ENCODE results near the gene FAM193A.

Gene FAM193A

GRCh38 chr4:2754848-2755819 lies 218.7 kb downstream of the FAM193A start:
- no peak for DNase-seq (ENCODE audit: low read depth in 1 of 2, low spot score in 1 of 2)
- H3K27ac ChIP-seq (replicated peaks): peak overlapping the region; percentile 62
- H3K4me3 ChIP-seq (replicated peaks; ENCODE audit: insufficient read depth, low read length): peak overlapping the region; percentile 94
- TF ChIP-seq SPI1 (IDR thresholded peaks at IDR 0.05; ENCODE audit: borderline replicate concordance, low read depth): no peak
- TF ChIP-seq REST (IDR thresholded peaks at IDR 0.05; ENCODE audit: insufficient replicate concordance, low read depth): no peak
- TF ChIP-seq CTCF (IDR thresholded peaks at IDR 0.05; ENCODE audit: insufficient read depth, low read length): no peak
- TF ChIP-seq POLR2AphosphoS5 (IDR thresholded peaks at IDR 0.05; ENCODE audit: low read depth): no peak
- no peak for TF ChIP-seq GABPA (IDR thresholded peaks at IDR 0.05; ENCODE audit: low read depth)
- H3K27me3 ChIP-seq (ENCODE audit: insufficient read depth, poor library complexity, severe bottlenecking): no peaks in the 10 kb centered on the region

- H3K27me3 ChIP-seq (ENCODE audit: insufficient read depth, poor library complexity, severe bottlenecking): no peaks in the 10 kb centered on the region
- peak within 1 kb of the TSS; percentile 94 for H3K4me3 ChIP-seq (replicated peaks; ENCODE audit: insufficient read depth, low read length)
- TF ChIP-seq REST (IDR thresholded peaks at IDR 0.05; ENCODE audit: insufficient replicate concordance, low read depth) (no peak), SPI1 (IDR thresholded peaks at IDR 0.05; ENCODE audit: borderline replicate concordance, low read depth) (no peak), CTCF (IDR thresholded peaks at IDR 0.05; ENCODE audit: insufficient read depth, low read length) (no peak), GABPA (IDR thresholded peaks at IDR 0.05; ENCODE audit: low read depth) (no peak), POLR2AphosphoS5 (IDR thresholded peaks at IDR 0.05; ENCODE audit: low read depth) (0 out of 2 replicates have a peak, but pooled peaks have one; percentile 21)
- DNase-seq (ENCODE audit: low read depth in 1 of 2, low spot score in 1 of 2): peak; percentile 61 to 74
- peak within 1 kb of the TSS; percentile 62 for H3K27ac ChIP-seq (replicated peaks)
Measured at GRCh38 chr4:2755821-2756690, 219.6 kb downstream of the FAM193A start, which contains the start of gene TNIP2. Gene TNIP2 (minus strand): TSS chr4:2756336. CDS start chr4:2756289, 47 bp downstream.

- Histone ChIP-seq H3K4me3 (replicated peaks; ENCODE audit: insufficient read depth, low read length) (peak overlapping the region; percentile 33), H3K27ac (replicated peaks) (no peak overlapping the region), H3K27me3 (ENCODE audit: insufficient read depth, poor library complexity, severe bottlenecking) (no peaks in the 10 kb centered on the region)
- no peak for DNase-seq (ENCODE audit: low read depth in 1 of 2, low spot score in 1 of 2)
- no peak for TF ChIP-seq POLR2AphosphoS5 (IDR thresholded peaks at IDR 0.05; ENCODE audit: low read depth)
- no peak for TF ChIP-seq CTCF (IDR thresholded peaks at IDR 0.05; ENCODE audit: insufficient read depth, low read length)
- no peak for TF ChIP-seq SPI1 (IDR thresholded peaks at IDR 0.05; ENCODE audit: borderline replicate concordance, low read depth)
- no peak for TF ChIP-seq REST (IDR thresholded peaks at IDR 0.05; ENCODE audit: insufficient replicate concordance, low read depth)
- no peak for TF ChIP-seq GABPA (IDR thresholded peaks at IDR 0.05; ENCODE audit: low read depth)
Measured at GRCh38 chr4:2756691-2757350, 220.4 kb downstream of the FAM193A start.
